DOHH2 (cell line): Measurements from ENCODE around the gene OR7C2.

Source experiments
- H3F3A ChIP-seq: fragments of 200-600 bp; sonication (generic), shearing (Covaris generic); 2 replicates; pipeline ENCODE4 v1.6.0; 2016; ENCODE audit warnings: antibody characterized with exemption, mild to moderate bottlenecking; ENCODE audit not compliant: control insufficient read depth, insufficient read depth
- H3K27ac ChIP-seq: fragments of 200-600 bp; sonication (generic); 2 replicates; pipeline ENCODE4 v1.5.1; 2014; ENCODE audit warnings: low read depth, mild to moderate bottlenecking, low read length, moderate library complexity
- H3K27me3 ChIP-seq: fragments of 200-600 bp; sonication (generic); 2 replicates; pipeline ENCODE4 v1.6.1; 2014; ENCODE audit warnings: mild to moderate bottlenecking, low read length, mixed read lengths; ENCODE audit not compliant: control insufficient read depth
- H3K36me3 ChIP-seq: fragments of 200-600 bp; sonication (generic); 2 replicates; pipeline ENCODE4 v1.6.1; 2014; ENCODE audit warnings: mild to moderate bottlenecking, low read length, moderate library complexity, mixed read lengths; ENCODE audit not compliant: control insufficient read depth
- H3K4me1 ChIP-seq: fragments of 200-600 bp; sonication (generic); 2 replicates; pipeline ENCODE4 v1.6.1; 2014; ENCODE audit warnings: mild to moderate bottlenecking, low read length, mixed read lengths; ENCODE audit not compliant: control insufficient read depth
- H3K4me2 ChIP-seq: fragments of 200-600 bp; sonication (generic); 2 replicates; pipeline ENCODE4 v1.6.0; 2014; ENCODE audit warnings: mild to moderate bottlenecking, low read length, moderate library complexity
- H3K4me3 ChIP-seq: fragments of 200-600 bp; sonication (generic); 2 replicates; pipeline ENCODE4 v1.5.1; 2014; ENCODE audit warnings: mild to moderate bottlenecking, low read length, mixed read lengths
- H3K79me2 ChIP-seq: fragments of 200-600 bp; sonication (generic); 2 replicates; pipeline ENCODE4 v1.6.1; 2014; ENCODE audit warnings: mild to moderate bottlenecking, low read length, mixed read lengths; ENCODE audit not compliant: control insufficient read depth
- H3K9me2 ChIP-seq: fragments of 200-600 bp; sonication (generic); replicated peaks from 2 replicates; pipeline ENCODE4 v1.6.1; 2014; ENCODE audit warnings: mild to moderate bottlenecking, low read length, mixed read lengths; ENCODE audit not compliant: control insufficient read depth
- H3K9me3 ChIP-seq: fragments of 200-600 bp; sonication (generic); 2 replicates; pipeline ENCODE4 v1.6.1; 2014; ENCODE audit warnings: antibody characterized with exemption, low read length, mixed read lengths; ENCODE audit not compliant: control insufficient read depth, insufficient read depth
- H4K20me1 ChIP-seq: fragments of 200-600 bp; sonication (generic); 2 replicates; pipeline ENCODE4 v1.6.0; 2014; ENCODE audit warnings: low read depth, mild to moderate bottlenecking, antibody characterized with exemption, low read length, moderate library complexity; ENCODE audit not compliant: control insufficient read depth, insufficient read depth
- CTCF ChIP-seq: fragments of 200-600 bp; sonication (generic); IDR thresholded peaks from one replicate; pipeline ENCODE4 v1.5.1; 2014; ENCODE audit warnings: antibody characterized with exemption, mild to moderate bottlenecking, low read depth, low read length; ENCODE audit not compliant: poor library complexity, severe bottlenecking
- EZH2phosphoT487 ChIP-seq: fragments of 200-600 bp; sonication (generic); IDR thresholded peaks from 2 replicates; pipeline ENCODE4 v1.6.1; 2017; ENCODE audit warnings: borderline replicate concordance, mild to moderate bottlenecking, antibody characterized with exemption, low read length, moderate library complexity, mixed read lengths

OR7C2 gene

GRCh38 chr19:14952767-14953166 is 11.5 kb downstream of the OR7C2 start:
- Histone ChIP-seq H3K4me2 (no peak overlapping the region), H3K4me3 (no peak overlapping the region), H3K9me2 (no peaks in the 10 kb centered on the region), H3K36me3 (no peaks in the 10 kb centered on the region), H3K27ac (no peak overlapping the region), H3K27me3 (no peaks in the 10 kb centered on the region), H3K4me1 (no peaks in the 10 kb centered on the region), H4K20me1 (no peaks in the 10 kb centered on the region), H3K79me2 (no peaks in the 10 kb centered on the region), H3F3A (no peaks in the 10 kb centered on the region), H3K9me3 (no peaks in the 10 kb centered on the region)
- TF ChIP-seq CTCF = no peak
- TF ChIP-seq EZH2phosphoT487 = no peak

GRCh38 chr19:14954071-14954655 is 12.9 kb downstream of the OR7C2 start:
- TF ChIP-seq CTCF (no peak), EZH2phosphoT487 (no peak)
- no peak overlapping the region for H3K4me2 ChIP-seq
- no peaks in the 10 kb centered on the region for H4K20me1 ChIP-seq
- H3K4me3 ChIP-seq = no peak overlapping the region
- no peaks in the 10 kb centered on the region for H3K79me2 ChIP-seq
- no peaks in the 10 kb centered on the region for H3F3A ChIP-seq
- H3K9me3 ChIP-seq = 0 out of 2 replicates have a peak, but pooled peaks cover 5% of the 10 kb centered on the region
- H3K36me3 ChIP-seq = no peaks in the 10 kb centered on the region
- H3K27ac ChIP-seq = no peak overlapping the region
- H3K27me3 ChIP-seq = no peaks in the 10 kb centered on the region
- no peaks in the 10 kb centered on the region for H3K4me1 ChIP-seq
- no peaks in the 10 kb centered on the region for H3K9me2 ChIP-seq

- Histone ChIP-seq H3K4me2 (no peak overlapping the region), H3F3A (no peaks in the 10 kb centered on the region), H3K27ac (no peak overlapping the region), H3K9me2 (no peaks in the 10 kb centered on the region), H3K36me3 (no peaks in the 10 kb centered on the region), H3K9me3 (peaks cover 14% of the 10 kb centered on the region; the same call in 1 of the 2 replicates), H3K4me3 (no peak overlapping the region), H4K20me1 (no peaks in the 10 kb centered on the region), H3K4me1 (no peaks in the 10 kb centered on the region), H3K27me3 (no peaks in the 10 kb centered on the region), H3K79me2 (no peaks in the 10 kb centered on the region)
- TF ChIP-seq CTCF = no peak
- TF ChIP-seq EZH2phosphoT487 = no peak
These were observed 16.2 kb downstream of the OR7C2 start for GRCh38 chr19:14957464-14957863.

GRCh38 chr19:14959263-14959662 is 18.0 kb downstream of the OR7C2 start:
- no peaks in the 10 kb centered on the region for H3K4me1 ChIP-seq
- no peaks in the 10 kb centered on the region for H3K27me3 ChIP-seq
- H3K9me3 ChIP-seq = peaks cover 14% of the 10 kb centered on the region; the same call in 1 of the 2 replicates
- H3F3A ChIP-seq = no peaks in the 10 kb centered on the region
- TF ChIP-seq EZH2phosphoT487 = no peak
- no peak for TF ChIP-seq CTCF
- no peaks in the 10 kb centered on the region for H3K9me2 ChIP-seq
- H4K20me1 ChIP-seq = no peaks in the 10 kb centered on the region
- H3K27ac ChIP-seq = no peak overlapping the region
- H3K4me2 ChIP-seq = no peak overlapping the region
- H3K36me3 ChIP-seq = no peaks in the 10 kb centered on the region
- H3K4me3 ChIP-seq = no peak overlapping the region
- H3K79me2 ChIP-seq = no peaks in the 10 kb centered on the region
